OCI-LY7 (cell line): ENCODE measurements around the gene ANKS1B. TPM values are rescaled to one million over a fixed set of nuclear protein-coding genes. Genes with fewer than 3 reads are reported as not detected.

ENCODE experiments used
- BruUV-seq: library from RNA; stranded (reverse); fragments of 400-500 nt; replicated peaks from 2 replicates; lab custom pipeline; 2021; lab: Mats Ljungman, UMichigan
- CTCF ChIA-PET: fragments of 300-600 bp; sonication (Branson Sonifier 250); formaldehyde crosslinking; loops from one replicate; lab custom pipeline; 2022; ENCODE audit warnings: antibody characterized with exemption; ENCODE audit not compliant: unreplicated experiment; lab: Charles Lee
- POLR2A ChIA-PET: fragments of 300-600 bp; sonication (Branson Sonifier 250); formaldehyde crosslinking; loops from one replicate; lab custom pipeline; 2022; ENCODE audit warnings: antibody characterized with exemption; lab: Charles Lee
- DNase-seq: peaks from one replicate; pipeline ENCODE4 v3.0.0-alpha.2; 2015; ENCODE audit warnings: low spot score
- H2AFZ ChIP-seq: fragments of 200-600 bp; sonication (generic), shearing (Covaris generic); 2 replicates; pipeline ENCODE4 v1.6.1; 2014; ENCODE audit warnings: mild to moderate bottlenecking, antibody characterized with exemption, low read length, moderate library complexity
- H3K27ac ChIP-seq: fragments of 200-600 bp; sonication (generic); 2 replicates; pipeline ENCODE4 v1.5.1; 2014; ENCODE audit warnings: mixed run types, low read depth, mild to moderate bottlenecking, moderate library complexity, low read length, inconsistent platforms; ENCODE audit not compliant: poor library complexity, severe bottlenecking
- H3K36me3 ChIP-seq: fragments of 200-600 bp; sonication (generic); 2 replicates; pipeline ENCODE4 v1.6.1; 2014; ENCODE audit warnings: mild to moderate bottlenecking, antibody characterized with exemption, low read length, moderate library complexity, mixed read lengths; ENCODE audit not compliant: insufficient read depth
- H3K4me1 ChIP-seq: fragments of 200-600 bp; sonication (generic); 2 replicates; pipeline ENCODE4 v1.5.1; 2014; ENCODE audit warnings: mild to moderate bottlenecking, low read length; ENCODE audit not compliant: insufficient read depth, poor library complexity, severe bottlenecking
- H3K4me2 ChIP-seq: fragments of 200-600 bp; sonication (generic); 2 replicates; pipeline ENCODE4 v1.6.1; 2014; ENCODE audit warnings: mild to moderate bottlenecking, low read length
- H3K4me3 ChIP-seq: fragments of 200-600 bp; sonication (generic); 2 replicates; pipeline ENCODE4 v1.5.1; 2014; ENCODE audit warnings: mild to moderate bottlenecking, low read depth, low read length; ENCODE audit not compliant: poor library complexity, severe bottlenecking
- H3K79me2 ChIP-seq: fragments of 200-600 bp; sonication (generic); 2 replicates; pipeline ENCODE4 v1.6.1; 2016; ENCODE audit warnings: low read depth, mild to moderate bottlenecking, low read length, moderate library complexity, mixed read lengths; ENCODE audit not compliant: insufficient read depth
- H3K9me2 ChIP-seq: fragments of 200-600 bp; sonication (generic); 2 replicates; pipeline ENCODE4 v1.6.1; 2016; ENCODE audit warnings: mild to moderate bottlenecking, low read length, mixed read lengths; ENCODE audit not compliant: insufficient read depth
- H3K9me3 ChIP-seq: fragments of 200-600 bp; sonication (generic); 2 replicates; pipeline ENCODE4 v1.6.1; 2014; ENCODE audit warnings: mild to moderate bottlenecking, mixed run types, low read length, mixed read lengths
- H4K20me1 ChIP-seq: fragments of 200-600 bp; sonication (generic); 2 replicates; pipeline ENCODE4 v1.6.1; 2014; ENCODE audit warnings: mild to moderate bottlenecking, antibody characterized with exemption, low read length, moderate library complexity, mixed read lengths; ENCODE audit not compliant: insufficient read depth
- EZH2phosphoT487 ChIP-seq: fragments of 200-600 bp; sonication (generic); IDR thresholded peaks from 2 replicates; pipeline ENCODE4 v1.6.1; 2018; ENCODE audit warnings: low read depth, borderline replicate concordance, mild to moderate bottlenecking, mixed run types, antibody characterized with exemption, low read length, moderate library complexity, mixed read lengths
- intact Hi-C: fragments of 100-400 bp; cut with micrococcal nuclease; formaldehyde crosslinking; loops from one replicate; pipeline ENCODE4 v1.10.0; 2022; ENCODE audit not compliant: unreplicated experiment
- total RNA-seq, 2 experiments: library from RNA; depleted of rRNA in 1 of 2; stranded (reverse); fragments of >200 nt in 1 of 2; shearing (Covaris generic) in 1 of 2; gene quantifications; 2 replicates each; pipeline ENCODE4 v1.2.3, GENCODE V29; 2014 to 2022
- TF ChIP-seq, protein P1 (sequence below): fragments of 200-600 bp; sonication (generic); conservative IDR thresholded peaks from 2 replicates; pipeline ENCODE4 v1.5.1; 2014; ENCODE audit warnings: mild to moderate bottlenecking, antibody characterized with exemption, low read length, moderate library complexity, mixed read lengths

The ANKS1B gene
- total RNA-seq, 2 experiments from 2014 or later, result 2.9 to 6.0 TPM

DNA sequence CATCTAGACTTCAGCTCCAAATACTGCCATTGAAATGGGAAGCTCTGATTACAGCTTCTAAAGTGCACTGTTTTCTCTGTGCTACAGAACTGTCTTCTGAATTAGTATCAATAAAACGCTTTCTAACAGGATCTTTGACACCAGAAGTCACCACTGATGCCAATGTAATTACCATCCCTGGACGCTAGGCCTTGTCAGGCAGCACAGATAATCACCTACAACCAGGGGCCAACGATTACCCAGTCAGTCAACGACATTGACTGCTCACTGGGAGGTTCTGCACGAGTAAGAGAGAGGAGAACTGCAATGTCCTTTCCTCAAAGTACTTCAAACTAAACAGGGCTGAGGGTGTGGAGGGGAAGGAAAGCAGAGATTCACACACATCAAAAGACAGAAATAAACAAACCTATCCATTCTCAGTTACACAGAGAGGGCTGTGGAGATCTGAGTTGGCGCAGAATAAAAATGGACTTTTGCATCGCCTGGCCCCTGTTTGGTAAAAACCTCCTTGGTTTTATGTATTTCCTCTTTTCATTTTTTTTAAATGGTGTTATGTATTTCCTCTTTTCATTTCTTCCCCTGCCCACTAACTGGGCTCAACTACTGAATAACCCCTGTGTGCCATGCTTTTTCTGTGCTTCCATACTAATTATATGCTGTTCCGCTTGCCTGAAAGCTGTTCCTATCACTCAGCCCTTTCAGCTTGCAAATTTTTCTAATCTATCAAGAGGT lies 847.4 kb downstream of the ANKS1B start:
- no TSS peak for BruUV-seq
- POLR2A ChIA-PET, result no interaction called here
- CTCF ChIA-PET, result no interaction called here
- Histone ChIP-seq H3K9me2 (no peaks in the 10 kb centered on the region), H3K27ac (no peak overlapping the region), H3K9me3 (no peaks in the 10 kb centered on the region), H3K4me2 (no peak overlapping the region), H3K4me3 (no peak overlapping the region), H3K36me3 (no peaks in the 10 kb centered on the region), H2AFZ (peak overlapping the region; percentile 36; the same call in 1 of the 2 replicates), H4K20me1 (no peaks in the 10 kb centered on the region), H3K79me2 (no peaks in the 10 kb centered on the region), H3K4me1 (peaks cover 11% of the 10 kb centered on the region)
- TF ChIP-seq EZH2phosphoT487, result no peak
- TF ChIP-seq, protein P1, sequence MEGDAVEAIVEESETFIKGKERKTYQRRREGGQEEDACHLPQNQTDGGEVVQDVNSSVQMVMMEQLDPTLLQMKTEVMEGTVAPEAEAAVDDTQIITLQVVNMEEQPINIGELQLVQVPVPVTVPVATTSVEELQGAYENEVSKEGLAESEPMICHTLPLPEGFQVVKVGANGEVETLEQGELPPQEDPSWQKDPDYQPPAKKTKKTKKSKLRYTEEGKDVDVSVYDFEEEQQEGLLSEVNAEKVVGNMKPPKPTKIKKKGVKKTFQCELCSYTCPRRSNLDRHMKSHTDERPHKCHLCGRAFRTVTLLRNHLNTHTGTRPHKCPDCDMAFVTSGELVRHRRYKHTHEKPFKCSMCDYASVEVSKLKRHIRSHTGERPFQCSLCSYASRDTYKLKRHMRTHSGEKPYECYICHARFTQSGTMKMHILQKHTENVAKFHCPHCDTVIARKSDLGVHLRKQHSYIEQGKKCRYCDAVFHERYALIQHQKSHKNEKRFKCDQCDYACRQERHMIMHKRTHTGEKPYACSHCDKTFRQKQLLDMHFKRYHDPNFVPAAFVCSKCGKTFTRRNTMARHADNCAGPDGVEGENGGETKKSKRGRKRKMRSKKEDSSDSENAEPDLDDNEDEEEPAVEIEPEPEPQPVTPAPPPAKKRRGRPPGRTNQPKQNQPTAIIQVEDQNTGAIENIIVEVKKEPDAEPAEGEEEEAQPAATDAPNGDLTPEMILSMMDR, result no peak
- DNase-seq, result no peak
- intact Hi-C loops, result no loop called here

DNA sequence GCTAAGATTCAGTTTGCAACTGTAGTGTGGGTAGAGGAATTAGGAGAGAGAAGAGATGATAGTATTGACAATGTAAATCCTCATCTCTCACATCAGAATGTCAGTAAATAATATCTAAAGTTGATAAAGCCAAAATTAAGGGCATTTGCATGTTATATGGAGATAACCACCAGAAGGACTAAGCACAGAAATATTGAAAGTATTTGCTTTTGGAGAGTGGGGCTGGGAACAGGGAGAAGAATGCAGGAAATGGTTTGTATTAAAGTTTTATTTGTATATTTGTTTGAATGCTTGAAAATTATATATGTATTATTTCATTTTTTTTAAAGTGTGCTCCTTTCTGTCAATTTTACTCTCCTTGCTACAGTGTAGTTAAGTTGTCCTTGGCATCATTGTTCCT lies 848.2 kb downstream of the ANKS1B start:
- no peaks in the 10 kb centered on the region for H4K20me1 ChIP-seq
- intact Hi-C loops, result no loop called here
- POLR2A ChIA-PET, result no interaction called here
- no peaks in the 10 kb centered on the region for H3K36me3 ChIP-seq
- no peaks in the 10 kb centered on the region for H3K9me3 ChIP-seq
- no TSS peak for BruUV-seq
- no peak for TF ChIP-seq EZH2phosphoT487
- TF ChIP-seq, protein P1, result no peak
- no peaks in the 10 kb centered on the region for H3K79me2 ChIP-seq
- H3K9me2 ChIP-seq, result no peaks in the 10 kb centered on the region
- no peak overlapping the region for H3K27ac ChIP-seq
- peaks cover 11% of the 10 kb centered on the region for H3K4me1 ChIP-seq
- no peak overlapping the region for H3K4me2 ChIP-seq
- H2AFZ ChIP-seq, result peak overlapping the region; percentile 36; the same call in 1 of the 2 replicates
- CTCF ChIA-PET, result no interaction called here
- DNase-seq, result no peak
- H3K4me3 ChIP-seq, result no peak overlapping the region

DNA sequence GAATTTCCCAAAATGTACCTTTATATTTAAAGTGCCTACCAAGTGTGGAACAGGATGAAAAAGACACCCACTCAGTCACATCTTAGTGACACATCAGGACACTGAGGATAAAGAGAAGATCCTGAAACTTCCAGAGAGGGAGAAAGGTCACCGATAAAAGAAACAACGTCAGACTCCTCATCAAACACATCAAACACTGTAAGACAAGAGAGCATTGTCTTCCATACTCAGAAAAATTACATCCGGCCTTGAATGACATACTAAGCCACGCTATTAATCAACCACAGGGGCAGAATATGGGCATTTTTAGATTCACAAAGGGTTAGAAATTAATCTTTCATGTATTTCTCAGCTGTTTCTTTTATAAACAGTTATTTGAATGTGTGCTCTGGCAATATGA lies 849.4 kb downstream of the ANKS1B start:
- intact Hi-C loops, result no loop called here
- no TSS peak for BruUV-seq
- CTCF ChIA-PET, result no interaction called here

More for the DNA sequence above, 849.4 kb downstream of the ANKS1B start:
- DNase-seq, result no peak
- Histone ChIP-seq H4K20me1 (no peaks in the 10 kb centered on the region), H3K9me2 (no peaks in the 10 kb centered on the region), H2AFZ (no peak overlapping the region), H3K27ac (no peak overlapping the region), H3K79me2 (no peaks in the 10 kb centered on the region), H3K4me1 (peaks cover 11% of the 10 kb centered on the region), H3K36me3 (no peaks in the 10 kb centered on the region), H3K4me2 (no peak overlapping the region), H3K9me3 (no peaks in the 10 kb centered on the region), H3K4me3 (no peak overlapping the region)
- no peak for TF ChIP-seq EZH2phosphoT487
- TF ChIP-seq, protein P1, result no peak
- POLR2A ChIA-PET, result no interaction called here
